ENCODE data around the gene TNIK. TPM values are rescaled to one million over a fixed set of nuclear protein-coding genes. Genes with fewer than 3 reads are reported as not detected.

Gene TNIK
- total RNA-seq, 1 experiment from 2014 or later, result 14.8 TPM

GRCh38 chr3:171277456-171278298 lies 182.5 kb downstream of the TNIK start:
- H3K36me3 ChIP-seq, result no peaks in the 10 kb centered on the region
- H3K9me3 ChIP-seq (replicated peaks), result no peaks in the 10 kb centered on the region
- no peak overlapping the region for H3K27ac ChIP-seq
- no peaks in the 10 kb centered on the region for H3K27me3 ChIP-seq
- no peak for DNase-seq
- H3K4me1 ChIP-seq, result no peaks in the 10 kb centered on the region
- H3K4me3 ChIP-seq, result no peak overlapping the region

GRCh38 chr3:171276923-171277322 lies 183.3 kb downstream of the TNIK start:
- H3K4me1 ChIP-seq, result no peaks in the 10 kb centered on the region
- H3K27ac ChIP-seq, result no peak overlapping the region
- no peak overlapping the region for H3K4me3 ChIP-seq
- no peaks in the 10 kb centered on the region for H3K9me3 ChIP-seq (replicated peaks)
- no peaks in the 10 kb centered on the region for H3K27me3 ChIP-seq
- no peaks in the 10 kb centered on the region for H3K36me3 ChIP-seq
- no peak for DNase-seq

GRCh38 chr3:171274222-171274621 lies 186.0 kb downstream of the TNIK start:
- DNase-seq, result no peak
- Histone ChIP-seq H3K9me3 (replicated peaks) (no peaks in the 10 kb centered on the region), H3K27me3 (no peaks in the 10 kb centered on the region), H3K36me3 (no peaks in the 10 kb centered on the region), H3K4me1 (no peaks in the 10 kb centered on the region), H3K27ac (no peak overlapping the region), H3K4me3 (no peak overlapping the region)

GRCh38 chr3:171270541-171270940 lies 189.7 kb downstream of the TNIK start:
- no peak for DNase-seq
- Histone ChIP-seq H3K36me3 (no peaks in the 10 kb centered on the region), H3K4me3 (no peak overlapping the region), H3K4me1 (no peaks in the 10 kb centered on the region), H3K27ac (no peak overlapping the region), H3K27me3 (no peaks in the 10 kb centered on the region), H3K9me3 (replicated peaks) (no peaks in the 10 kb centered on the region)

GRCh38 chr3:171269542-171269941 lies 190.7 kb downstream of the TNIK start:
- H3K36me3 ChIP-seq, result no peaks in the 10 kb centered on the region
- DNase-seq, result no peak

GRCh38 chr3:171268677-171269076 lies 191.5 kb downstream of the TNIK start:
- Histone ChIP-seq H3K9me3 (replicated peaks) (no peaks in the 10 kb centered on the region), H3K27me3 (no peaks in the 10 kb centered on the region), H3K27ac (no peak overlapping the region), H3K4me3 (no peak overlapping the region), H3K4me1 (no peaks in the 10 kb centered on the region), H3K36me3 (no peaks in the 10 kb centered on the region)
- DNase-seq, result no peak

More at GRCh38 chr3:171269542-171269941, 190.7 kb downstream of the TNIK start:
- Histone ChIP-seq H3K27ac (no peak overlapping the region), H3K27me3 (no peaks in the 10 kb centered on the region), H3K4me3 (no peak overlapping the region), H3K9me3 (replicated peaks) (no peaks in the 10 kb centered on the region), H3K4me1 (no peaks in the 10 kb centered on the region)

DNA sequence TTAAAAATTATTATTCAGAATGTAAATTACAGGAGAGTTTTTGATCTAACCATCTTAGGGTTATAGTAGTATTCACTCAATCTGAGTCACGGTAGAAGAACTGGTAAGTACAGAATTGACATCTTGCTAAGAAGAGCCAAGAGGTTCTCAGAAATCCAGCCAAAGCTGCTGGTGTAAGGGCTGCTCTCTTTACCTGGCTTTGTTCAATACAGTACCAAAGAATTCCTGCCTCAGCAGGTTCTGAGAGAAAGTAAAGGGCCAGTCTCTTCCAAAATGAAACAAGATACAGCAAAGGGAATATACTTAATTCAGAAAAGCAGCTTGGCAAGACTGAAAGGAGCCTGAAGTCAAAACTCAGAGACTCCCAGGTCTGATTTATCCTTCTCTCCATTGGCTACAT lies 193.1 kb downstream of the TNIK start:
- no peaks in the 10 kb centered on the region for H3K36me3 ChIP-seq
- no peak overlapping the region for H3K27ac ChIP-seq
- no peaks in the 10 kb centered on the region for H3K4me1 ChIP-seq
- H3K4me3 ChIP-seq, result no peak overlapping the region
- DNase-seq, result no peak
- H3K9me3 ChIP-seq (replicated peaks), result no peaks in the 10 kb centered on the region
- no peaks in the 10 kb centered on the region for H3K27me3 ChIP-seq

GRCh38 chr3:171266740-171267073 lies 193.5 kb downstream of the TNIK start:
- no peaks in the 10 kb centered on the region for H3K27me3 ChIP-seq
- H3K4me3 ChIP-seq, result no peak overlapping the region
- no peak overlapping the region for H3K27ac ChIP-seq
- no peak for DNase-seq
- no peaks in the 10 kb centered on the region for H3K4me1 ChIP-seq
- no peaks in the 10 kb centered on the region for H3K36me3 ChIP-seq
- no peaks in the 10 kb centered on the region for H3K9me3 ChIP-seq (replicated peaks)

DNA sequence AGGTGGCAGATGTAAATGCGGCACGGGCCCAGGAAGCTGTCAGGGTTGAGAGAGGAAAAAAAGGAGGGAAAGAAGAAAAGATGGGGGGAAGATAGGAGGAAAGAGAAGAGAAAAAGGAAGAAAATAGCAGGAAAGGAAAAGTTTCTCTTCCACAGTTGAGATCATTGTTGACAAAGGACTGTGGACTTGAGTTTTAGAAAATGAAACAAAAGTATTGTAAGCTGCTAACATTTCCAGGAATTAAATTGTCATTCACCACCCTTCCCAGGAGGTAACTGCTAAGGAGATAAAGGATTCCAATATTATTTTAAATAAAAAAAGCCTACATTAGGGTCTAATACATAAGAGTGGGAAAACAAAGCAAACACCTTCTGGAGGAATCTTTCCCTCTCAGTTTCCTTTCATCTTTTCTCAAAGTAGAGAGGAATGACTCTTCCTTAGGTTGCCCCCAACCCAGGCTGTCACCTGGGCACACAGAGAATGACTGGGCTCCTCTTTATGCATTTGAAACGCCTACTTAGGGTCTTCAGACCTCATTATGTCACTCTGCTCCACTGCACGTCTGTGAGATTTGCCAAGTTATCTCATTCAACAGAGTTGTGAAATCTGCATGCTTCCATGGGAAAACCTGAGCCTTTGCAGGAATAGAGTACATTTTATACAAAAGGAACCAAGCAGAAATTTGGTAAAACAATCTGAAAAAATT lies 194.0 kb downstream of the TNIK start:
- no peak overlapping the region for H3K27ac ChIP-seq
- H3K4me3 ChIP-seq, result no peak overlapping the region
- H3K4me1 ChIP-seq, result no peaks in the 10 kb centered on the region
- no peak for DNase-seq
- no peaks in the 10 kb centered on the region for H3K36me3 ChIP-seq
- no peaks in the 10 kb centered on the region for H3K9me3 ChIP-seq (replicated peaks)
- H3K27me3 ChIP-seq, result no peaks in the 10 kb centered on the region

GRCh38 chr3:171264758-171265157 lies 195.4 kb downstream of the TNIK start:
- Histone ChIP-seq H3K4me3 (no peak overlapping the region), H3K9me3 (replicated peaks) (no peaks in the 10 kb centered on the region), H3K4me1 (no peaks in the 10 kb centered on the region), H3K27me3 (no peaks in the 10 kb centered on the region), H3K27ac (no peak overlapping the region), H3K36me3 (no peaks in the 10 kb centered on the region)
- no peak for DNase-seq

DNA sequence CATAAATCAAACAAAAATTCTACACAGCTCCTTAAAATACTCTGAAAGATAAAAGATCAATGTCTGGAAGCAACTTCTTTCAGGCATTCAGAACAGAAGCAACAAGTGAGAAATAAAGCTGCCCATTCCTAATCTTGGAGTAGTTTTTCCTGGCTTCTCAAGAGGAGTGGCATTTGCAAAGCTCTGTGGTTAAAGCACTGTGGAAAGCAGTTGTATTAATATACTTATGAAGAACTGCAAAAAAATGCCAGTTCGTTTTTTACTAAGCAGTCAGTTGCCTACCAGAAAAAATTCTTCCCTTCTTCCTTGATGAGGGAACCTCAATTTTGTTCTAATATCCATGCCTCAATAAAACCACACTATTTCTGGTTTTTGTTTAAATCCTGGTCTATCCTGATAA lies 197.8 kb downstream of the TNIK start:
- H3K27me3 ChIP-seq, result no peaks in the 10 kb centered on the region
- DNase-seq, result no peak
- no peak overlapping the region for H3K27ac ChIP-seq
- H3K36me3 ChIP-seq, result no peaks in the 10 kb centered on the region
- H3K4me3 ChIP-seq, result no peak overlapping the region
- no peaks in the 10 kb centered on the region for H3K4me1 ChIP-seq
- no peaks in the 10 kb centered on the region for H3K9me3 ChIP-seq (replicated peaks)

GRCh38 chr3:171261487-171261886 lies 198.7 kb downstream of the TNIK start:
- Histone ChIP-seq H3K4me3 (no peak overlapping the region), H3K27me3 (no peaks in the 10 kb centered on the region), H3K27ac (no peak overlapping the region), H3K36me3 (no peaks in the 10 kb centered on the region), H3K4me1 (no peaks in the 10 kb centered on the region), H3K9me3 (replicated peaks) (no peaks in the 10 kb centered on the region)
- DNase-seq, result no peak

- no peak for DNase-seq
- Histone ChIP-seq H3K27ac (no peak overlapping the region), H3K4me1 (no peaks in the 10 kb centered on the region), H3K36me3 (no peaks in the 10 kb centered on the region), H3K27me3 (no peaks in the 10 kb centered on the region), H3K9me3 (replicated peaks) (no peaks in the 10 kb centered on the region), H3K4me3 (no peak overlapping the region)
These were observed 199.3 kb downstream of the TNIK start for GRCh38 chr3:171260899-171261298.

- Histone ChIP-seq H3K9me3 (replicated peaks) (no peaks in the 10 kb centered on the region), H3K27me3 (no peaks in the 10 kb centered on the region), H3K36me3 (no peaks in the 10 kb centered on the region), H3K4me1 (no peaks in the 10 kb centered on the region), H3K27ac (no peak overlapping the region), H3K4me3 (no peak overlapping the region)
- no peak for DNase-seq
These were observed 199.7 kb downstream of the TNIK start for GRCh38 chr3:171260466-171260865.

DNA sequence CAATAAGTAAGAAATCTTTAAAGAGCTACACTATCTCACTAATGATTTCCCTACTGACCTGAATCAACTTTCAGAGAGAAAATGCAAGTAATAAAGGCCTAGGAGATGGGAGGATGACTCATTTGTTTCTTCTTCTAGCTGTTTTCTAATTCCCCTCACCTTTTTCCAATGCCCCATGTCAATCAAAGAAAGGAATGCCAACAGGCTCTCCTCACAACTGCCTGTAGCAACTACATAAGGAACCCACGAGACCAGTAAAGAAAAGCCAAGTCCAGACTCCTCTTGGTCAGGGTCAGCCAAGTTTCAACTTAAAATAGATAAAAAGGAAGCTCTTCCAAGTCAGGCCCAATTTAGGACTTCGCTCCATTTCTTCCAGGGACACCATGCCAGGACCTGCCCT lies 201.9 kb downstream of the TNIK start:
- Histone ChIP-seq H3K27ac (no peak overlapping the region), H3K36me3 (no peaks in the 10 kb centered on the region), H3K27me3 (no peaks in the 10 kb centered on the region), H3K9me3 (replicated peaks) (no peaks in the 10 kb centered on the region), H3K4me1 (no peaks in the 10 kb centered on the region), H3K4me3 (no peak overlapping the region)
- DNase-seq, result no peak
